PC-9 (cell line): ENCODE measurements around the gene TMEM258.

Experiments used
- EZH2 ChIP-seq: fragments of 200-600 bp; sonication (generic); IDR thresholded peaks from 2 replicates; pipeline ENCODE4 v1.8.0; 2017; ENCODE audit warnings: antibody characterized with exemption, low read depth
- TF ChIP-seq, protein P1 (sequence below): fragments of 200-600 bp; sonication (generic); conservative IDR thresholded peaks from 2 replicates; pipeline ENCODE4 v1.6.1; 2017; ENCODE audit warnings: mixed run types, antibody characterized with exemption, mild to moderate bottlenecking, moderate library complexity

DNA sequence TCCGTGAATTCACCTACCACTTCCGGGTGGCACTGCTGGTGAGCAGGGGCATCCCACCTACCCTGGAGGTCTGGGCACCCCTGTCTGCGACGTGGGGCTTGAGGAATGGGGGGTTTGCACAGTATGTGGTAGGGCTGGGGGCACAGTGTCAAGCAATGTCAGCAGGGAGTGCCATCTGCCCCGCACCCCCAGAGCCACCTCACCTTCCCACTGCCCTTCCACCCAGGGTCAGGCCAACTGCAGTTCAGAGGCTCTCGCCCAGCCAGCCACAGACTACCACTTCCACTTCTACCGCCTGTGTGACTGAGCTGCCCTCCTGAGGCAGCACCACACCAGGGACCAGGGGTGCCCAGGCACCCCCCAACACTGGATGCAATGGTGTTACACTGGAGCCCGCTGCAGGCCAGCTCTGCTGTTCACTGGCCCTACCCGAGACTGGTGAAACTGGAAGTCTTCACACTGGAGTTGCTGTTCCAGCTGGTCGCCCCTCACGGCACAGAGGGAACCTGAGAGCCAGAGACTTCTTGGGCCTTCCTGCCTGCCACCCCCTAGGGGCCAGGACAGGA lies 6.5 kb downstream of the TMEM258 start:
- TF ChIP-seq, protein P1, sequence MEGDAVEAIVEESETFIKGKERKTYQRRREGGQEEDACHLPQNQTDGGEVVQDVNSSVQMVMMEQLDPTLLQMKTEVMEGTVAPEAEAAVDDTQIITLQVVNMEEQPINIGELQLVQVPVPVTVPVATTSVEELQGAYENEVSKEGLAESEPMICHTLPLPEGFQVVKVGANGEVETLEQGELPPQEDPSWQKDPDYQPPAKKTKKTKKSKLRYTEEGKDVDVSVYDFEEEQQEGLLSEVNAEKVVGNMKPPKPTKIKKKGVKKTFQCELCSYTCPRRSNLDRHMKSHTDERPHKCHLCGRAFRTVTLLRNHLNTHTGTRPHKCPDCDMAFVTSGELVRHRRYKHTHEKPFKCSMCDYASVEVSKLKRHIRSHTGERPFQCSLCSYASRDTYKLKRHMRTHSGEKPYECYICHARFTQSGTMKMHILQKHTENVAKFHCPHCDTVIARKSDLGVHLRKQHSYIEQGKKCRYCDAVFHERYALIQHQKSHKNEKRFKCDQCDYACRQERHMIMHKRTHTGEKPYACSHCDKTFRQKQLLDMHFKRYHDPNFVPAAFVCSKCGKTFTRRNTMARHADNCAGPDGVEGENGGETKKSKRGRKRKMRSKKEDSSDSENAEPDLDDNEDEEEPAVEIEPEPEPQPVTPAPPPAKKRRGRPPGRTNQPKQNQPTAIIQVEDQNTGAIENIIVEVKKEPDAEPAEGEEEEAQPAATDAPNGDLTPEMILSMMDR: no peak
- no peak for TF ChIP-seq EZH2
